ENCODE data around the gene DOK5.

Gene DOK5

GRCh38 chr20:54550776-54551396, 75.5 kb downstream of the DOK5 start:
- TF ChIP-seq CTCF (conservative IDR thresholded peaks at IDR 0.05): no peak
- H3K27ac ChIP-seq: no peak overlapping the region

- H3K27ac ChIP-seq: no peak overlapping the region
These were observed 78.6 kb downstream of the DOK5 start for GRCh38 chr20:54554006-54554405.

GRCh38 chr20:54555150-54555549, 79.8 kb downstream of the DOK5 start:
- no peak overlapping the region for H3K27ac ChIP-seq
- no peak for TF ChIP-seq CTCF (conservative IDR thresholded peaks at IDR 0.05)

More at GRCh38 chr20:54554006-54554405, 78.6 kb downstream of the DOK5 start:
- no peak for TF ChIP-seq CTCF (conservative IDR thresholded peaks at IDR 0.05)

GRCh38 chr20:54556406-54556805, 81.0 kb downstream of the DOK5 start:
- H3K27ac ChIP-seq: no peak overlapping the region
- TF ChIP-seq CTCF (conservative IDR thresholded peaks at IDR 0.05): no peak

- TF ChIP-seq CTCF (conservative IDR thresholded peaks at IDR 0.05): no peak
These were observed 82.6 kb downstream of the DOK5 start for GRCh38 chr20:54557806-54558590.

GRCh38 chr20:54559890-54560289, 84.5 kb downstream of the DOK5 start:
- no peak overlapping the region for H3K27ac ChIP-seq
- no peak for TF ChIP-seq CTCF (conservative IDR thresholded peaks at IDR 0.05)

More at GRCh38 chr20:54557806-54558590, 82.6 kb downstream of the DOK5 start:
- H3K27ac ChIP-seq: no peak overlapping the region

- no peak overlapping the region for H3K27ac ChIP-seq
- no peak for TF ChIP-seq CTCF (conservative IDR thresholded peaks at IDR 0.05)
These were observed 85.0 kb downstream of the DOK5 start for GRCh38 chr20:54560357-54560756.
